Measurements from ENCODE around the gene SLC28A3.

Gene SLC28A3

DNA sequence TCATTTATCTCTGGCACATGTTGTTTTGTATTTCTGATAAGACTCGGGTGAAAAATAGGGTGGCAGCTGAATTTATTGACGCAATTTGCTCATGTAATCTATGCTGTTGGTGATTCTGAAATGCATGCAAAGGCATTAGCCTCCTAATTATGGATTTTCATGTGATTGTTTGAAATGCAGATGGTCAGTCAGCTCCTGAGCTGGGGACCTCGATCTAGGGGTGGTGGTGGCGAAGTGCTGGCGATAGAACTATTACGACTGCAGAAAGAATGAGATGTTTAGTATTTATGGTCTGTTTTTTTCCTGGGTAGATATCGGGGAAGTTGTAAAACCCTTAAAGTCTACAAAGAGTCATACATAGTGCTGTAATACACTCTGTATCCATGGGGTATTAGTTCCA lies 88.6 kb downstream of the SLC28A3 start:
- no peak overlapping the region for H3K4me3 Mint-ChIP-seq
- peaks cover 32% of the 10 kb centered on the region for H3K27me3 Mint-ChIP-seq
- H3K27ac Mint-ChIP-seq (ENCODE audit: low read depth) = no peak overlapping the region
- H3K9me3 Mint-ChIP-seq = no peaks in the 10 kb centered on the region
- no peaks in the 10 kb centered on the region for H3K4me1 Mint-ChIP-seq
- no peaks in the 10 kb centered on the region for H3K36me3 Mint-ChIP-seq (ENCODE audit: insufficient read depth)
- no peak for DNase-seq (ENCODE audit: low spot score in 2 of 2)
- ATAC-seq (replicated peaks; ENCODE audit: extremely low read depth, poor library complexity, severe bottlenecking) = no peak

DNA sequence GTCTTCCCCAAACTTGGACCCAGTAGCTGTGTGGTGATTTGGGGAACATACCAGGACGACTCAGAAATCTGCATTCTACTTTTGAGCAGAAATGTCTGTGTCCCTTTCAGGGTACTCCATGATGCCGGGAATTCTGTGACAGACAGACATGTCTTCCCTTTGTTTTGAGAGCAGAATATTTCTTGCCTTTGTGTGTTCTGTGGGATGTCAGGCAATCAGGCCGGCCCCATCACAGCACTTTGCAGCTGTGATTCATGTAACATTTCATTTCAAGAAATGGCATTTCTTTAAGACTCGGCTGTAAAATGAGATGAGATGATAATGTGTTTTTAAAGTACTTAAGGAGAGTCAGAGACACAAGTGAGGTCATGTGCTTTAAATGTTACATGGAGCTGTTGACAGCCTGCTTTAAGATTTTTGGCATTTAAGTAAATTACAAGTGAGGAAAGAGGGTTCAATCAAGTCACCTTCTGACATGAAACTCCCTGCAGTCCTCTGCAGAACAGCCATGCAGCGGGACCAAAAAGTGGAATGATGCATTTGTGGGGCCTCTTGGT lies 98.7 kb downstream of the SLC28A3 start:
- no peak for DNase-seq (ENCODE audit: low spot score in 2 of 2)
- no peaks in the 10 kb centered on the region for H3K36me3 Mint-ChIP-seq (ENCODE audit: insufficient read depth)
- H3K27ac Mint-ChIP-seq (ENCODE audit: low read depth) = no peak overlapping the region
- no peaks in the 10 kb centered on the region for H3K9me3 Mint-ChIP-seq
- H3K4me1 Mint-ChIP-seq = no peaks in the 10 kb centered on the region
- no peak overlapping the region for H3K4me3 Mint-ChIP-seq
- peaks cover 53% of the 10 kb centered on the region for H3K27me3 Mint-ChIP-seq
- no peak for ATAC-seq (replicated peaks; ENCODE audit: extremely low read depth, poor library complexity, severe bottlenecking)

- ATAC-seq (replicated peaks; ENCODE audit: extremely low read depth, poor library complexity, severe bottlenecking) = no peak
- Mint-ChIP-seq H3K9me3 (no peaks in the 10 kb centered on the region), H3K27me3 (peaks cover 37% of the 10 kb centered on the region), H3K36me3 (ENCODE audit: insufficient read depth) (no peaks in the 10 kb centered on the region), H3K4me3 (no peak overlapping the region), H3K4me1 (no peaks in the 10 kb centered on the region), H3K27ac (ENCODE audit: low read depth) (no peak overlapping the region)
- no peak for DNase-seq (ENCODE audit: low spot score in 2 of 2)
Measured at GRCh38 chr9:84239343-84239742, 101.2 kb downstream of the SLC28A3 start.

DNA sequence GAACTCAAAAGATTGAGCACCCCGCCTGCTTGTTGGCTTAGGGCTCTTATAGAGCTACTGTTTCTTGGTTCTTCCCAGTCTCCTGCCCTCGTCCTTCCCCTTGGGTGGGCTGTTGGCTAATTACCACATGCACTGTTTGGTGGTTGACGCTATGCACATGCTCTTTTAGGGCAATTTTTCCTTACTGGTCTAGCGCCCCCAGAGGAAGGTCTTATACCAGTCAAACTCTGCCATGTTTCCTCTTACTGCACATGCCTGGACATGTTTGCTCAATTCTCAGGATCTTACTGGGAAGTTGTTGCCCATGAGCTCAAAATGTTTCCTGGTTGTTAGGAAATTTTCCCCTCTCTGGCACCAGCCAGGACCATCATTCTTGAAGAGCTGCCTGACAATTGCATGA lies 101.9 kb downstream of the SLC28A3 start:
- Mint-ChIP-seq H3K27ac (ENCODE audit: low read depth) (no peak overlapping the region), H3K36me3 (ENCODE audit: insufficient read depth) (no peaks in the 10 kb centered on the region), H3K4me3 (no peak overlapping the region), H3K27me3 (peaks cover 30% of the 10 kb centered on the region), H3K9me3 (no peaks in the 10 kb centered on the region), H3K4me1 (no peaks in the 10 kb centered on the region)
- DNase-seq (ENCODE audit: low spot score in 2 of 2) (no peak), ATAC-seq (replicated peaks; ENCODE audit: extremely low read depth, poor library complexity, severe bottlenecking) (no peak)

- DNase-seq (ENCODE audit: low spot score in 2 of 2) (no peak), ATAC-seq (replicated peaks; ENCODE audit: extremely low read depth, poor library complexity, severe bottlenecking) (no peak)
- Mint-ChIP-seq H3K4me3 (no peak overlapping the region), H3K27ac (ENCODE audit: low read depth) (no peak overlapping the region), H3K9me3 (no peaks in the 10 kb centered on the region), H3K36me3 (ENCODE audit: insufficient read depth) (no peaks in the 10 kb centered on the region), H3K27me3 (peaks cover 26% of the 10 kb centered on the region), H3K4me1 (no peaks in the 10 kb centered on the region)
Measured at GRCh38 chr9:84235511-84235910, 105.0 kb downstream of the SLC28A3 start.

DNA sequence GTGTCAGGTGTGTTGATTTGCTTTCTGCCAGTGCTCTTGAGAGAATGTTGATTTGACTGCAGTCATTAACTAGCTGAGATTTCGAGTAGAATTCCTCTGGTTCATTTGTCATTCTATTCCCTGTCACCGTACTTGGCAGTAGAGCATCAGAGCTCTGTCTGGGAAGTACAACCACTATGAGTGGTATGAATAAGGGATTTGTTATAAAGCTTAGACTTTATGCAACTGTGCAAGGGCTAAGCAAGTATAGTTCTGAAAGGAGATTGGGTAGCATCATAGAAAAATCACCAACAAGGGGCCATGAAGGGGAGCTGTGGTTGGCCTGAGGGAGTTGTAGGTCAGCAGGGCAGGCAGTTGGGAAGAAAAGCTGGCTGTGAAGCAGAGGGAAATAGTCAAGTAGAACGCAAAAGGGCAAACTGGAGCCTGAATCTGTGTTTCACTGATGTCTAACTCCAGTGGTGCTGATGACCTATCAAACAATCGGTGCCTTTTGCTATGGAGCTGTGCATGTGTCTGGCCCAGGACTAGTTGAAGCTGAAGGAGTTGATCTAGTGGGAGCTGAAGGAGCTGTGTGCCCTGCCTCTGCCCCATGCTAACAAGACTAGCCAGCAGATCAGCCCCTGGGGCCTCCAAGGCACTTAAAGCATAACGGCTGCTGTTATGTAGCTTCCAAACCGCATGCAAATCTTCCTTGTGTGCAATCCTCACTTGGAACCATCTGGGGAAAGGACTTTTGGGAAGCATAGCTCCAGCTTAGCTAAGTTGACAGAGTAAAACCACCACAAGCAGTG lies 110.0 kb downstream of the SLC28A3 start:
- Mint-ChIP-seq H3K9me3 (no peaks in the 10 kb centered on the region), H3K27ac (ENCODE audit: low read depth) (no peak overlapping the region), H3K36me3 (ENCODE audit: insufficient read depth) (no peaks in the 10 kb centered on the region), H3K4me3 (no peak overlapping the region), H3K27me3 (peaks cover 12% of the 10 kb centered on the region), H3K4me1 (no peaks in the 10 kb centered on the region)
- ATAC-seq (replicated peaks; ENCODE audit: extremely low read depth, poor library complexity, severe bottlenecking) (no peak), DNase-seq (ENCODE audit: low spot score in 2 of 2) (no peak)

DNA sequence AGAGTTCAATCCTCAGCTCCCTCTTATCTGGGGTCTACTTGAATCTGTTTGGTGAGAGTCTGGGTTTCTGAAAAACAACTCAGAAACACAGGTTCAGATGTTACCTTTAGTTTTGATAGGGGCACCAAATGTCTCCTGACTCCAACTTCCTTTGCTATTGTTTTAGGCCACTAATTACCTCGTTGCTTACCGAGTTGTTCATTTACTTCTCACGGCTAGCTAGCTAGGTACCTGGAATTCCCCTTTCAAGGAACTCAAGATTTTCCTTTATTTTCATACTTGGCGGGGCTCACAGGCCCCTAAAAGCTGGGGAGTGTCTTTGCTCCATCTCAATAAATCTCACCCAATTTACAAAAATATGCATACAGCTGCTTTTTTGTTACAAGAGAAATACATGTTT lies 111.4 kb downstream of the SLC28A3 start:
- Mint-ChIP-seq H3K36me3 (ENCODE audit: insufficient read depth) (no peaks in the 10 kb centered on the region), H3K27me3 (peaks cover 24% of the 10 kb centered on the region), H3K4me1 (no peaks in the 10 kb centered on the region), H3K9me3 (no peaks in the 10 kb centered on the region), H3K27ac (ENCODE audit: low read depth) (no peak overlapping the region), H3K4me3 (no peak overlapping the region)
- DNase-seq (ENCODE audit: low spot score in 2 of 2) = no peak
- ATAC-seq (replicated peaks; ENCODE audit: extremely low read depth, poor library complexity, severe bottlenecking) = no peak

- Mint-ChIP-seq H3K4me3 (no peak overlapping the region), H3K4me1 (no peaks in the 10 kb centered on the region), H3K27ac (ENCODE audit: low read depth) (no peak overlapping the region), H3K9me3 (no peaks in the 10 kb centered on the region), H3K27me3 (peaks cover 32% of the 10 kb centered on the region), H3K36me3 (ENCODE audit: insufficient read depth) (peaks cover 2% of the 10 kb centered on the region)
- no peak for ATAC-seq (replicated peaks; ENCODE audit: extremely low read depth, poor library complexity, severe bottlenecking)
- DNase-seq (ENCODE audit: low spot score in 2 of 2) = no peak
Measured at GRCh38 chr9:84228130-84228720, 112.3 kb downstream of the SLC28A3 start.

GRCh38 chr9:84226126-84226525 lies 114.4 kb downstream of the SLC28A3 start:
- DNase-seq (ENCODE audit: low spot score in 2 of 2) = no peak
- no peak overlapping the region for H3K27ac Mint-ChIP-seq (ENCODE audit: low read depth)
- no peaks in the 10 kb centered on the region for H3K9me3 Mint-ChIP-seq
- peaks cover 26% of the 10 kb centered on the region for H3K27me3 Mint-ChIP-seq
- no peak for ATAC-seq (replicated peaks; ENCODE audit: extremely low read depth, poor library complexity, severe bottlenecking)
- no peaks in the 10 kb centered on the region for H3K4me1 Mint-ChIP-seq
- no peak overlapping the region for H3K4me3 Mint-ChIP-seq
- H3K36me3 Mint-ChIP-seq (ENCODE audit: insufficient read depth) = peaks cover 3% of the 10 kb centered on the region

Data from central memory CD8-positive, alpha-beta T cell (primary cell).